GM23338 (cell line): ENCODE data around the gene FRAS1. TPM values are rescaled to one million over a fixed set of nuclear protein-coding genes. Genes with fewer than 3 reads are reported as not detected.

ENCODE experiments used
- ATAC-seq: fragments of 200-7000 bp; cut with Tn5 transposase; 3 replicates; pipeline ENCODE4 v1.9.1; 2020
- DNase-seq: peaks from one replicate; pipeline ENCODE4 v3.0.0-alpha.2; 2015; ENCODE audit warnings: low spot score
- H2AFZ ChIP-seq: fragments of 200-600 bp; sonication (generic); 2 replicates; pipeline ENCODE4 v1.8.0; 2016; ENCODE audit warnings: antibody characterized with exemption, mild to moderate bottlenecking, moderate library complexity
- H3F3A ChIP-seq: fragments of 200-600 bp; sonication (generic); replicated peaks from 2 replicates; pipeline ENCODE4 v1.8.0; 2017; ENCODE audit warnings: antibody characterized with exemption, mixed run types, low read depth
- H3K27ac ChIP-seq: fragments of 200-600 bp; sonication (generic); 2 replicates; pipeline ENCODE4 v1.6.1; 2016; ENCODE audit warnings: low read depth
- H3K27me3 ChIP-seq: fragments of 200-600 bp; sonication (generic); 2 replicates; pipeline ENCODE4 v1.8.0; 2016; ENCODE audit warnings: mild to moderate bottlenecking, mixed run types, moderate library complexity; ENCODE audit not compliant: insufficient read depth
- H3K36me3 ChIP-seq: fragments of 200-600 bp; sonication (generic); 2 replicates; pipeline ENCODE4 v1.8.0; 2016; ENCODE audit warnings: mild to moderate bottlenecking; ENCODE audit not compliant: insufficient read depth
- H3K4me1 ChIP-seq: fragments of 200-600 bp; sonication (generic); 2 replicates; pipeline ENCODE4 v1.8.0; 2016; ENCODE audit warnings: mild to moderate bottlenecking, moderate library complexity; ENCODE audit not compliant: insufficient read depth
- H3K4me2 ChIP-seq: fragments of 200-600 bp; sonication (generic); 2 replicates; pipeline ENCODE4 v1.7.1; 2017; ENCODE audit warnings: mixed run types
- H3K4me3 ChIP-seq: fragments of 200-600 bp; sonication (generic); 2 replicates; pipeline ENCODE4 v1.6.1; 2016; ENCODE audit warnings: mixed run types
- H3K79me2 ChIP-seq: fragments of 200-600 bp; sonication (generic); replicated peaks from 2 replicates; pipeline ENCODE4 v1.8.0; 2017; ENCODE audit warnings: mild to moderate bottlenecking; ENCODE audit not compliant: insufficient read depth
- H3K9me2 ChIP-seq: fragments of 200-600 bp; sonication (generic); 2 replicates; pipeline ENCODE4 v1.8.0; 2017; ENCODE audit not compliant: insufficient read depth
- H4K20me1 ChIP-seq: fragments of 200-600 bp; sonication (generic); replicated peaks from 2 replicates; pipeline ENCODE4 v1.8.0; 2017; ENCODE audit warnings: mild to moderate bottlenecking; ENCODE audit not compliant: insufficient read depth
- H3K27ac Mint-ChIP-seq: 2 replicates; pipeline ENCODE4 v1.8.0; 2020; ENCODE audit warnings: inconsistent platforms, mild to moderate bottlenecking, moderate library complexity, mixed read lengths
- H3K27me3 Mint-ChIP-seq: 3 replicates; pipeline ENCODE4 v1.8.0; 2022; ENCODE audit warnings: low read depth, mild to moderate bottlenecking, moderate library complexity, mixed read lengths, inconsistent platforms; ENCODE audit not compliant: insufficient read depth, poor library complexity
- H3K36me3 Mint-ChIP-seq: 3 replicates; pipeline ENCODE4 v1.8.0; 2021; ENCODE audit warnings: low read depth, mild to moderate bottlenecking, inconsistent platforms, moderate library complexity, mixed read lengths
- H3K4me1 Mint-ChIP-seq: 3 replicates; pipeline ENCODE4 v1.8.0; 2020; ENCODE audit warnings: mild to moderate bottlenecking, inconsistent platforms, mixed read lengths
- H3K4me3 Mint-ChIP-seq: 3 replicates; pipeline ENCODE4 v1.8.0; 2021; ENCODE audit warnings: moderate library complexity, mild to moderate bottlenecking, inconsistent platforms, mixed read lengths
- H3K9me3 Mint-ChIP-seq: 3 replicates; pipeline ENCODE4 v1.8.0; 2020; ENCODE audit warnings: moderate library complexity, mild to moderate bottlenecking, inconsistent platforms, mixed read lengths
- CREB1 ChIP-seq: fragments of 250-450 bp; sonication (Bioruptor Pico); IDR thresholded peaks from 2 replicates; pipeline ENCODE4 v1.5.0; 2020; ENCODE audit warnings: low read depth, mild to moderate bottlenecking, moderate library complexity
- EZH2 ChIP-seq: fragments of 200-600 bp; sonication (generic); IDR thresholded peaks from one replicate; pipeline ENCODE4 v1.8.0; 2017; ENCODE audit warnings: antibody characterized with exemption, mild to moderate bottlenecking, low read depth; ENCODE audit not compliant: unreplicated experiment
- EZH2phosphoT487 ChIP-seq: fragments of 200-600 bp; sonication (generic); IDR thresholded peaks from one replicate; pipeline ENCODE4 v1.8.1; 2018; ENCODE audit warnings: antibody characterized with exemption; ENCODE audit not compliant: unreplicated experiment
- JUNB ChIP-seq: IDR thresholded peaks from one replicate; pipeline ENCODE4 v1.6.1; 2016; ENCODE audit warnings: antibody characterized with exemption; ENCODE audit not compliant: unreplicated experiment
- NANOG ChIP-seq: IDR thresholded peaks from 2 replicates; pipeline ENCODE4 v1.6.1; 2016; ENCODE audit warnings: antibody characterized with exemption, borderline replicate concordance
- POLR2AphosphoS5 ChIP-seq: IDR thresholded peaks from 2 replicates; pipeline ENCODE4 v1.6.1; 2016; ENCODE audit warnings: antibody characterized with exemption, low read depth
- STAT1 ChIP-seq: IDR thresholded peaks from one replicate; pipeline ENCODE4 v1.6.1; 2016; ENCODE audit warnings: antibody characterized with exemption; ENCODE audit not compliant: unreplicated experiment
- ZNF114 ChIP-seq: fragments of 250-450 bp; sonication (Bioruptor Pico); IDR thresholded peaks from 2 replicates; pipeline ENCODE4 v1.5.0; 2020; ENCODE audit warnings: mild to moderate bottlenecking, moderate library complexity
- ZNF331 ChIP-seq: fragments of 250-450 bp; sonication (Bioruptor Pico); IDR thresholded peaks from 2 replicates; pipeline ENCODE4 v1.5.0; 2020; ENCODE audit warnings: low read depth, mild to moderate bottlenecking, moderate library complexity
- ZNF462 ChIP-seq: fragments of 250-450 bp; sonication (Bioruptor Pico); IDR thresholded peaks from 2 replicates; pipeline ENCODE4 v1.5.0; 2020; ENCODE audit warnings: mild to moderate bottlenecking, moderate library complexity
- polyA plus RNA-seq: library from polyadenylated mRNA; unstranded; fragments of >200 nt; fragmentation: Nextera tagmentation; extraction: Ambion mirVana; gene quantifications from 2 replicates; pipeline ENCODE4 v1.2.1, GENCODE V29; 2016
- total RNA-seq: library from RNA; depleted of rRNA; stranded (reverse); fragments of >200 nt; shearing (Covaris generic); gene quantifications from 2 replicates; pipeline ENCODE4 v1.2.3, GENCODE V29; 2014
- TF ChIP-seq, protein P1 (sequence below): IDR thresholded peaks from 2 replicates; pipeline ENCODE4 v1.6.1; 2016; ENCODE audit warnings: antibody characterized with exemption
- TF ChIP-seq, protein P2 (sequence below): IDR thresholded peaks from one replicate; pipeline ENCODE4 v1.6.1; 2018; ENCODE audit warnings: antibody characterized with exemption; ENCODE audit not compliant: unreplicated experiment
- TF ChIP-seq, protein P3 (sequence below), 2 experiments: fragments of 200-600 bp in 1 of 2; sonication (generic) in 1 of 2; conservative IDR thresholded peaks; 2 replicates each; pipeline versions ENCODE4 v1.5.1 to v1.6.1; 2016 to 2017; ENCODE audit warnings: antibody characterized with exemption in 2 of 2, low read depth in 2 of 2, mild to moderate bottlenecking in 2 of 2, moderate library complexity in 1 of 2

The FRAS1 gene
- total and polyA plus RNA-seq, 2 experiments from 2014 or later: 12.4 to 108 TPM

DNA sequence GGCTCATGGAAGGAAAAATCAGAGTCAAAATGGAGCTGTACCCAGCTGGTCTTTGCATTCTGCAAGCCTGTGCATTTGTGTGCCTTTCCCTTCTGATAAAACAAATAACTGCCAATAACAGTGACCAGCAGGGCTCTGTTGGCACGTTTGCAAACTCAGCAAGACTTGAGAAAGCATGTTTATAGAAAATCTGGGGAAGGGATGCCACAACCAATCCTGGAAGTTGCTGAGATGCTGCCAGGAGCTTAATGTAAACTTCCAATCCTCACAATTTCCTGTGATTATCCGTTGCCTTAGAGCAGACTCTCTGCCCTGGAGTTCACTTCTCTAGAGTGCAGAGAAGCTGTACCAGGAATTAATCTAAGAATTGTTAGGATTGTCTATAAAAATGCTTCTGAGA is 487.6 kb downstream of the FRAS1 start:
- Mint-ChIP-seq H3K27me3 (peaks cover 3% of the 10 kb centered on the region), H3K4me3 (no peak overlapping the region), H3K36me3 (peaks cover 15% of the 10 kb centered on the region), H3K4me1 (peaks cover under 1% of the 10 kb centered on the region; the same call in 1 of the 3 replicates), H3K9me3 (peaks cover 13% of the 10 kb centered on the region; the same call in 2 of the 3 replicates), H3K27ac (no peak overlapping the region)
- no peak overlapping the region for H3K27ac ChIP-seq
- no peaks in the 10 kb centered on the region for H4K20me1 ChIP-seq
- no peaks in the 10 kb centered on the region for H3K4me1 ChIP-seq
- no peak for ATAC-seq
- no peaks in the 10 kb centered on the region for H3K9me2 ChIP-seq
- no peak for DNase-seq
- TF ChIP-seq NANOG: no peak
- no peak for TF ChIP-seq ZNF114 (CRISPR knock-in tag)
- TF ChIP-seq, protein P1, sequence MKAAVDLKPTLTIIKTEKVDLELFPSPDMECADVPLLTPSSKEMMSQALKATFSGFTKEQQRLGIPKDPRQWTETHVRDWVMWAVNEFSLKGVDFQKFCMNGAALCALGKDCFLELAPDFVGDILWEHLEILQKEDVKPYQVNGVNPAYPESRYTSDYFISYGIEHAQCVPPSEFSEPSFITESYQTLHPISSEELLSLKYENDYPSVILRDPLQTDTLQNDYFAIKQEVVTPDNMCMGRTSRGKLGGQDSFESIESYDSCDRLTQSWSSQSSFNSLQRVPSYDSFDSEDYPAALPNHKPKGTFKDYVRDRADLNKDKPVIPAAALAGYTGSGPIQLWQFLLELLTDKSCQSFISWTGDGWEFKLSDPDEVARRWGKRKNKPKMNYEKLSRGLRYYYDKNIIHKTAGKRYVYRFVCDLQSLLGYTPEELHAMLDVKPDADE: no peak
- no peak for TF ChIP-seq ZNF331
- no peak for TF ChIP-seq EZH2phosphoT487
- no peak for TF ChIP-seq POLR2AphosphoS5
- TF ChIP-seq, protein P2, sequence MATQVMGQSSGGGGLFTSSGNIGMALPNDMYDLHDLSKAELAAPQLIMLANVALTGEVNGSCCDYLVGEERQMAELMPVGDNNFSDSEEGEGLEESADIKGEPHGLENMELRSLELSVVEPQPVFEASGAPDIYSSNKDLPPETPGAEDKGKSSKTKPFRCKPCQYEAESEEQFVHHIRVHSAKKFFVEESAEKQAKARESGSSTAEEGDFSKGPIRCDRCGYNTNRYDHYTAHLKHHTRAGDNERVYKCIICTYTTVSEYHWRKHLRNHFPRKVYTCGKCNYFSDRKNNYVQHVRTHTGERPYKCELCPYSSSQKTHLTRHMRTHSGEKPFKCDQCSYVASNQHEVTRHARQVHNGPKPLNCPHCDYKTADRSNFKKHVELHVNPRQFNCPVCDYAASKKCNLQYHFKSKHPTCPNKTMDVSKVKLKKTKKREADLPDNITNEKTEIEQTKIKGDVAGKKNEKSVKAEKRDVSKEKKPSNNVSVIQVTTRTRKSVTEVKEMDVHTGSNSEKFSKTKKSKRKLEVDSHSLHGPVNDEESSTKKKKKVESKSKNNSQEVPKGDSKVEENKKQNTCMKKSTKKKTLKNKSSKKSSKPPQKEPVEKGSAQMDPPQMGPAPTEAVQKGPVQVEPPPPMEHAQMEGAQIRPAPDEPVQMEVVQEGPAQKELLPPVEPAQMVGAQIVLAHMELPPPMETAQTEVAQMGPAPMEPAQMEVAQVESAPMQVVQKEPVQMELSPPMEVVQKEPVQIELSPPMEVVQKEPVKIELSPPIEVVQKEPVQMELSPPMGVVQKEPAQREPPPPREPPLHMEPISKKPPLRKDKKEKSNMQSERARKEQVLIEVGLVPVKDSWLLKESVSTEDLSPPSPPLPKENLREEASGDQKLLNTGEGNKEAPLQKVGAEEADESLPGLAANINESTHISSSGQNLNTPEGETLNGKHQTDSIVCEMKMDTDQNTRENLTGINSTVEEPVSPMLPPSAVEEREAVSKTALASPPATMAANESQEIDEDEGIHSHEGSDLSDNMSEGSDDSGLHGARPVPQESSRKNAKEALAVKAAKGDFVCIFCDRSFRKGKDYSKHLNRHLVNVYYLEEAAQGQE: no peak
- TF ChIP-seq CREB1 (CRISPR knock-in tag): no peak
- TF ChIP-seq JUNB: no peak
- no peak for TF ChIP-seq EZH2
- TF ChIP-seq ZNF462: no peak
- TF ChIP-seq, protein P3, sequence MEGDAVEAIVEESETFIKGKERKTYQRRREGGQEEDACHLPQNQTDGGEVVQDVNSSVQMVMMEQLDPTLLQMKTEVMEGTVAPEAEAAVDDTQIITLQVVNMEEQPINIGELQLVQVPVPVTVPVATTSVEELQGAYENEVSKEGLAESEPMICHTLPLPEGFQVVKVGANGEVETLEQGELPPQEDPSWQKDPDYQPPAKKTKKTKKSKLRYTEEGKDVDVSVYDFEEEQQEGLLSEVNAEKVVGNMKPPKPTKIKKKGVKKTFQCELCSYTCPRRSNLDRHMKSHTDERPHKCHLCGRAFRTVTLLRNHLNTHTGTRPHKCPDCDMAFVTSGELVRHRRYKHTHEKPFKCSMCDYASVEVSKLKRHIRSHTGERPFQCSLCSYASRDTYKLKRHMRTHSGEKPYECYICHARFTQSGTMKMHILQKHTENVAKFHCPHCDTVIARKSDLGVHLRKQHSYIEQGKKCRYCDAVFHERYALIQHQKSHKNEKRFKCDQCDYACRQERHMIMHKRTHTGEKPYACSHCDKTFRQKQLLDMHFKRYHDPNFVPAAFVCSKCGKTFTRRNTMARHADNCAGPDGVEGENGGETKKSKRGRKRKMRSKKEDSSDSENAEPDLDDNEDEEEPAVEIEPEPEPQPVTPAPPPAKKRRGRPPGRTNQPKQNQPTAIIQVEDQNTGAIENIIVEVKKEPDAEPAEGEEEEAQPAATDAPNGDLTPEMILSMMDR (conservative IDR thresholded peaks at IDR 0.05; ENCODE audit: low read depth in 2 of 2): no peak
- no peak for TF ChIP-seq STAT1
- H2AFZ ChIP-seq: no peak overlapping the region
- H3F3A ChIP-seq: no peaks in the 10 kb centered on the region
- H3K36me3 ChIP-seq: no peaks in the 10 kb centered on the region
- H3K79me2 ChIP-seq: no peaks in the 10 kb centered on the region
- no peak overlapping the region for H3K4me3 ChIP-seq
- peaks cover 8% of the 10 kb centered on the region for H3K27me3 ChIP-seq
- H3K4me2 ChIP-seq: no peak overlapping the region
